Hepatocyte (in vitro differentiated cells): ENCODE results near the gene ACOXL. TPM values are rescaled to one million over a fixed set of nuclear protein-coding genes. Genes with fewer than 3 reads are reported as not detected.

Experiments used
- DNase-seq: peaks from one replicate; pipeline ENCODE4 v3.0.0-alpha.2; 2016; ENCODE audit warnings: low spot score
- H2AFZ ChIP-seq: fragments of 200-600 bp; sonication (generic); 2 replicates; pipeline ENCODE4 v1.6.0; 2016; ENCODE audit warnings: antibody characterized with exemption, mild to moderate bottlenecking
- H3K27ac ChIP-seq: fragments of 200-600 bp; sonication (generic); 2 replicates; pipeline ENCODE4 v1.5.1; 2016; ENCODE audit warnings: mild to moderate bottlenecking
- H3K27me3 ChIP-seq: fragments of 200-600 bp; sonication (generic); 2 replicates; pipeline ENCODE4 v1.6.1; 2016
- H3K36me3 ChIP-seq: fragments of 200-600 bp; sonication (generic); replicated peaks from 2 replicates; pipeline ENCODE4 v1.5.1; 2016; ENCODE audit warnings: low read depth; ENCODE audit not compliant: insufficient read depth
- H3K4me1 ChIP-seq: fragments of 200-600 bp; sonication (generic); 2 replicates; pipeline ENCODE4 v1.5.1; 2016; ENCODE audit warnings: mild to moderate bottlenecking, moderate library complexity; ENCODE audit not compliant: insufficient read depth
- H3K4me2 ChIP-seq: fragments of 200-600 bp; sonication (generic); 2 replicates; pipeline ENCODE4 v1.6.0; 2016
- H3K4me3 ChIP-seq: fragments of 200-600 bp; sonication (generic); 2 replicates; pipeline ENCODE4 v1.5.1; 2016; ENCODE audit warnings: mild to moderate bottlenecking
- H3K79me2 ChIP-seq: fragments of 200-600 bp; sonication (generic); 2 replicates; pipeline ENCODE4 v1.6.0; 2017; ENCODE audit warnings: mild to moderate bottlenecking
- H3K9me2 ChIP-seq: fragments of 200-600 bp; sonication (generic); replicated peaks from 2 replicates; pipeline ENCODE4 v1.6.0; 2017; ENCODE audit warnings: mild to moderate bottlenecking; ENCODE audit not compliant: insufficient read depth
- H3K9me3 ChIP-seq: fragments of 200-600 bp; sonication (generic); 2 replicates; pipeline ENCODE4 v1.5.1; 2016; ENCODE audit warnings: low read depth, mild to moderate bottlenecking
- H4K20me1 ChIP-seq: fragments of 200-600 bp; sonication (generic); 2 replicates; pipeline ENCODE4 v1.6.0; 2016; ENCODE audit warnings: mild to moderate bottlenecking; ENCODE audit not compliant: insufficient read depth, poor library complexity, severe bottlenecking
- EZH2 ChIP-seq: fragments of 200-600 bp; sonication (generic); IDR thresholded peaks from 2 replicates; pipeline ENCODE4 v1.6.1; 2016; ENCODE audit warnings: antibody characterized with exemption, mild to moderate bottlenecking, borderline replicate concordance
- EZH2phosphoT487 ChIP-seq: fragments of 200-600 bp; sonication (generic); IDR thresholded peaks from one replicate; pipeline ENCODE4 v1.6.1; 2018; ENCODE audit warnings: antibody characterized with exemption, mild to moderate bottlenecking, low read depth, moderate library complexity; ENCODE audit not compliant: unreplicated experiment, severe bottlenecking
- WGBS: methylation state at CpG from one replicate; pipeline ENCODE4 v1.1.6; 2016; ENCODE audit warnings: low lambda C conversion rate; ENCODE audit errors: missing lambda C conversion rate; 5-methylcytosine and 5-hydroxymethylcytosine counted together
- polyA plus RNA-seq: library from polyadenylated mRNA; unstranded; fragments of >200 nt; fragmentation: Nextera tagmentation; extraction: Ambion mirVana; gene quantifications from 2 replicates; pipeline ENCODE4 v1.2.1, GENCODE V29; 2016
- total RNA-seq: library from RNA; depleted of rRNA; stranded (reverse); fragments of >200 nt; gene quantifications from 2 replicates; pipeline ENCODE4 v1.2.3, GENCODE V29; 2014
- TF ChIP-seq, protein P1 (sequence below): fragments of 200-600 bp; sonication (generic); IDR thresholded peaks from 2 replicates; pipeline ENCODE4 v1.5.1; 2016; ENCODE audit warnings: antibody characterized with exemption, mild to moderate bottlenecking; ENCODE audit not compliant: poor library complexity

The ACOXL gene
- total and polyA plus RNA-seq, 2 experiments from 2014 or later: 0.23 to 1.1 TPM

- Histone ChIP-seq H3K27me3 (no peaks in the 10 kb centered on the region), H3K9me2 (no peaks in the 10 kb centered on the region), H3K9me3 (no peaks in the 10 kb centered on the region), H3K4me3 (no peak overlapping the region), H3K79me2 (no peaks in the 10 kb centered on the region), H2AFZ (no peak overlapping the region), H3K27ac (no peak overlapping the region), H4K20me1 (no peaks in the 10 kb centered on the region), H3K4me1 (no peaks in the 10 kb centered on the region), H3K36me3 (no peaks in the 10 kb centered on the region), H3K4me2 (no peak overlapping the region)
- TF ChIP-seq, protein P1, sequence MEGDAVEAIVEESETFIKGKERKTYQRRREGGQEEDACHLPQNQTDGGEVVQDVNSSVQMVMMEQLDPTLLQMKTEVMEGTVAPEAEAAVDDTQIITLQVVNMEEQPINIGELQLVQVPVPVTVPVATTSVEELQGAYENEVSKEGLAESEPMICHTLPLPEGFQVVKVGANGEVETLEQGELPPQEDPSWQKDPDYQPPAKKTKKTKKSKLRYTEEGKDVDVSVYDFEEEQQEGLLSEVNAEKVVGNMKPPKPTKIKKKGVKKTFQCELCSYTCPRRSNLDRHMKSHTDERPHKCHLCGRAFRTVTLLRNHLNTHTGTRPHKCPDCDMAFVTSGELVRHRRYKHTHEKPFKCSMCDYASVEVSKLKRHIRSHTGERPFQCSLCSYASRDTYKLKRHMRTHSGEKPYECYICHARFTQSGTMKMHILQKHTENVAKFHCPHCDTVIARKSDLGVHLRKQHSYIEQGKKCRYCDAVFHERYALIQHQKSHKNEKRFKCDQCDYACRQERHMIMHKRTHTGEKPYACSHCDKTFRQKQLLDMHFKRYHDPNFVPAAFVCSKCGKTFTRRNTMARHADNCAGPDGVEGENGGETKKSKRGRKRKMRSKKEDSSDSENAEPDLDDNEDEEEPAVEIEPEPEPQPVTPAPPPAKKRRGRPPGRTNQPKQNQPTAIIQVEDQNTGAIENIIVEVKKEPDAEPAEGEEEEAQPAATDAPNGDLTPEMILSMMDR: no peak
- TF ChIP-seq EZH2phosphoT487 (no peak), EZH2 (no peak)
- WGBS: 65% methylated on average over 5 of the region's 5 CpGs
- no peak for DNase-seq
Observed at GRCh38 chr2:110957293-110957692, 224.9 kb downstream of the ACOXL start.

- H3K9me3 ChIP-seq: no peaks in the 10 kb centered on the region
- 90% methylated on average over 6 of the region's 6 CpGs for WGBS
- no peaks in the 10 kb centered on the region for H3K4me1 ChIP-seq
- H3K79me2 ChIP-seq: no peaks in the 10 kb centered on the region
- H3K4me3 ChIP-seq: no peak overlapping the region
- H3K36me3 ChIP-seq: no peaks in the 10 kb centered on the region
- no peaks in the 10 kb centered on the region for H3K9me2 ChIP-seq
- no peak overlapping the region for H3K27ac ChIP-seq
- TF ChIP-seq EZH2: no peak
- H4K20me1 ChIP-seq: no peaks in the 10 kb centered on the region
- no peak overlapping the region for H3K4me2 ChIP-seq
- H2AFZ ChIP-seq: no peak overlapping the region
- no peaks in the 10 kb centered on the region for H3K27me3 ChIP-seq
- no peak for DNase-seq
Observed at GRCh38 chr2:110958346-110959119, 226.2 kb downstream of the ACOXL start.

- no peaks in the 10 kb centered on the region for H3K36me3 ChIP-seq
- no peak overlapping the region for H3K4me3 ChIP-seq
- TF ChIP-seq, protein P1: no peak
- TF ChIP-seq EZH2phosphoT487: no peak
- TF ChIP-seq EZH2: no peak
- no peaks in the 10 kb centered on the region for H4K20me1 ChIP-seq
- H3K79me2 ChIP-seq: no peaks in the 10 kb centered on the region
- H3K9me2 ChIP-seq: no peaks in the 10 kb centered on the region
- no peak for DNase-seq
- H3K9me3 ChIP-seq: no peaks in the 10 kb centered on the region
- no peaks in the 10 kb centered on the region for H3K27me3 ChIP-seq
- WGBS: 78% methylated on average over 7 of the region's 7 CpGs
- no peak overlapping the region for H2AFZ ChIP-seq
- H3K27ac ChIP-seq: no peak overlapping the region
- H3K4me1 ChIP-seq: no peaks in the 10 kb centered on the region
- no peak overlapping the region for H3K4me2 ChIP-seq
Observed at GRCh38 chr2:110959198-110959597, 226.8 kb downstream of the ACOXL start.

GRCh38 chr2:110960281-110960680, 227.9 kb downstream of the ACOXL start:
- DNase-seq: no peak
- Histone ChIP-seq H3K4me3 (no peak overlapping the region), H3K9me2 (no peaks in the 10 kb centered on the region), H3K9me3 (no peaks in the 10 kb centered on the region), H3K36me3 (no peaks in the 10 kb centered on the region), H4K20me1 (no peaks in the 10 kb centered on the region), H3K4me1 (no peaks in the 10 kb centered on the region), H3K4me2 (no peak overlapping the region), H3K79me2 (no peaks in the 10 kb centered on the region), H2AFZ (no peak overlapping the region), H3K27ac (no peak overlapping the region), H3K27me3 (no peaks in the 10 kb centered on the region)
- TF ChIP-seq EZH2phosphoT487 (no peak), EZH2 (no peak)
- TF ChIP-seq, protein P1: no peak
- WGBS: 85% methylated on average over 10 of the region's 10 CpGs
